ENCODE measurements around the gene UGT1A9. TPM values are rescaled to one million over a fixed set of nuclear protein-coding genes. Genes with fewer than 3 reads are reported as not detected.

UGT1A9 gene
- total RNA-seq, 8 experiments from 2014 or later: 0.19 to 2.3 (median 0.45) TPM; not detected in 4

DNA sequence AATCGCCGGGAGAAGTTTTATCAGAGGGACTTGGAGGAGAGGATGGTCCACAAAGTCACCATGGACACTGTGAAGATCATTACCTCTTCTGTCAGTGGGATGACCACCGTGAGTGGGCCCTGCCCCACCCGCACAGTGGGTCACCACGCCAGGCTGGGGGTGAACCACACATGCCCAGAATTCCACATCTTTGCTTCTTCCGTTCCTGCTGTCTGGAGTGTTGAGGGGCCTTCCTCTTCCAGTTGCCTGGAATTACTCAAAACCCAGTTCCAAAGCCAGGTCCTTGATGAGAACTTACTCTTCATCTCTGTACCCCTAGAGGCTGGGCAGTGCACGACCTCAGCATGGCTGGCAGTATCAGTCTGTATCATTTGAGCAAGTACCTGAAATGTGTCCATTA is 128.5 kb downstream of the UGT1A9 start:
- Histone ChIP-seq H3K4me3 (no peak overlapping the region), H3K27ac (no peak overlapping the region), H3K4me1 (replicated peaks in 1 of 2) (no peaks in the 10 kb centered on the region)
- 20 to 100% (median 69%) methylated on average over 1 to 5 of the region's 7 CpGs; no CpG with 5 or more reads in 4 of the 10 experiments for WGBS, 10 experiments
- in situ Hi-C loops (cut with MboI; ENCODE audit: low pct_unique_long_range_greater_than_20kb in 2 of 9, low sequenced_read_pairs in 9 of 9, unreplicated experiment in 9 of 9): no loop called here
- no peak for ATAC-seq (replicated peaks in 6 of 8)

DNA sequence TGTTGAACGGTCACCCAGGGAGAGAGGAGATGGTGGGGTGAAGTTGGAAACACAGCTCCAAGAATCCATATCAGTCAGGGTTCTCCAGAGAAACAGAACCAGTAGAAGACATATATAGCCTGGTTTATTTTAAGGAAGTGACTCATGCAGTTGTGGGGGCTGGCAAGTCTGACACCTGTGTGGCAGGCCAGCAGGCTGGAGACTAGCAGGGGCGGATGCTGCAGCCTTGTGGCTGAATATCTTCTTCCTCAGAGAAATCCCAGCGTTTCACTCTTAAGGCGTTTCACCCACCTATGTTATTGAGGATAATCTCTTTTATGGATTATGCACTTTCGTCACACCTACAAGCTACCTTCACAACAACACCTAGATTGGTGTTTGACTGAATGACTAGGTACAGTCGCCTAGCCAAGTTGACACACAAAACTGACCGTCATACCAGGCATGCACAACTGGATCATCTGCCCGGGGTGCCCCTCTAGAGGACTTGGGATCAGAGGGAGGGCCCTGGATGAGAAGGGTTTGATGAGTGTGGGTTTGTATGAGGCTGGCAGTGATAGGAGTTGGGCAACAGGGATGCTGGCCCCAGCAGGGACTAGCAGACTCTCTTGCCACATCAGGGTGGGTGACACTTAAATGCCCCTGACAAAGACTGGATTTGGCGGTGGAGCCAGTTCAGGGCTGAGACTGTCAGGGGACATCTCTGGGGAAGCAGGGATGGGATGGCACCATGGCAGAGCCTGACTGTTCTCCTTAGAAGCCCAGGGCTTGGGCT is 129.8 kb downstream of the UGT1A9 start:
- no peak overlapping the region for H3K27ac ChIP-seq
- in situ Hi-C loops (cut with MboI; ENCODE audit: low pct_unique_long_range_greater_than_20kb in 2 of 9, low sequenced_read_pairs in 9 of 9, unreplicated experiment in 9 of 9): no loop called here
- no peaks in the 10 kb centered on the region for H3K4me1 ChIP-seq (replicated peaks in 1 of 2)
- no peak for ATAC-seq (replicated peaks in 6 of 8)
- WGBS, 10 experiments: 18 to 100% (median 67%) methylated on average over 1 to 5 of the region's 9 CpGs; no CpG with 5 or more reads in 1 of the 10 experiments
- H3K4me3 ChIP-seq: no peak overlapping the region

DNA sequence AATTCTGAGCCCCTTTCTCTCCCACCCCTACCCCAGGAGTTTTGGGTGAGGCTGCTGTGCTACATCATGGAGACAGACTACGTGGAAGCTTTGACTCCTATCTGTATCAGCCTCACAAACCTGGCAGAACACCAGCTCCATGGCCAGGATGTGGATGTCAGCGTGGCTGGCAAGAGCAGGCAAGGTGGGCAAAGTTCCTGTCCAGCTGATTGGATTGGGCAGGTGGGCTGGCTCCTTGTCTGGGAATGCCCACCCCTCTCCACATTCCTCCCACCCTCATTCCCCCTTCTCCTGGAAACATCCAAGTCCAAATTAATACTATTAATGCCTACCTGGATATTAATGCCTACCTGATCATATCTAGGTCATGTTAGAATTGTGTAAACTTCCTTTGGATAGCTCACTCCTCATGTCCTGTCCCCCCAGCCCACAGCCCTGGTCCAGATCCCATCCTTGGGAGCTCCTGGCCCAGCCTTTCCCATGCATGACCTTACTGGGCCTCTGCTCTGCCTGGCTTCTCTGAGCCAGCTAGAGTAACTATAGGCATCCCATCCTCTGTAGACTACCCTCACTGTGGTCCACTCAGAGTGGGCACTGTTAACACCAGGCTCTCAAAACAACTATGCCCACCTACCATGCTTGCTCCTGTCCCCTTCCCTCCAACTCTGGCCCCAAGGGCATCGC is 130.6 kb downstream of the UGT1A9 start:
- H3K4me1 ChIP-seq (replicated peaks in 1 of 2): no peaks in the 10 kb centered on the region
- no peak overlapping the region for H3K27ac ChIP-seq
- H3K4me3 ChIP-seq: no peak overlapping the region
- WGBS, 10 experiments: 24 to 60% (median 50%) methylated on average over 1 to 2 of the region's 3 CpGs; no CpG with 5 or more reads in 6 of the 10 experiments
- no peak for ATAC-seq (replicated peaks in 6 of 8)
- in situ Hi-C loops (cut with MboI; ENCODE audit: low pct_unique_long_range_greater_than_20kb in 2 of 9, low sequenced_read_pairs in 9 of 9, unreplicated experiment in 9 of 9): no loop called here

DNA sequence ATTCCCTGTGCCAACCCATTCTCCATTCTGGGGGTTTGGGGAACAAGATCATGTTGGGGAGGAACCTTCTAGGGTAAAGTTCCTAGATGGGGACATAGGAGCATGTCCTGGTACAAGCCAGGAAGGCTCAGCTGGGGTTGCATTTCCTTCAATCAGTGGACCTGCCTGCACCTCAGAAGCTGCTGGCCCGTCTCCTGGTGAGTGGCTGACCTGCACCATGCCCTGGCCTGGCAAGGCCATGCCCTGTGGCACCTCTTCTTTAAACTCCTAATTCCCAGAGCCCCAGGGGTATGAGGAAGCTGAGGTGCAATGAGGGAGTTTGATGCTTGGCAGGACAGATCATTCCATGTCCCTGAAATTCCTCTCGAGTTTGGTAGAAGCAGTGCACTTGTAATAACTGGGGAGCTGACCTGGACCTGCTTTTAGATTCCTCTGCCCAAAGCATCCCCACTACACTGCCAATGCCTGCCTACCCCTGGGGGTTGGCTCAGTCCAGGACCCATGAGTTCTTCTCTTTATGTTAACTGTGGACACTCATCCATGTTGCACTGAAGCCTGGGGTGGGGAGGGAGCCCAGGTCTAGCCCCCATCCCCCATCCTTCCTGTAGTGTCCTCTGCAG is 131.7 kb downstream of the UGT1A9 start:
- ATAC-seq (replicated peaks in 6 of 8): no peak
- 0 to 83% (median 50%) methylated on average over 1 of the region's 2 CpGs; no CpG with 5 or more reads in 4 of the 10 experiments for whole genome bisulfite sequencing, 10 experiments
- no peaks in the 10 kb centered on the region for H3K4me1 ChIP-seq (replicated peaks in 1 of 2)
- H3K27ac ChIP-seq: no peak overlapping the region
- in situ Hi-C loops (cut with MboI; ENCODE audit: low pct_unique_long_range_greater_than_20kb in 2 of 9, low sequenced_read_pairs in 9 of 9, unreplicated experiment in 9 of 9): no loop called here
- H3K4me3 ChIP-seq: no peak overlapping the region

DNA sequence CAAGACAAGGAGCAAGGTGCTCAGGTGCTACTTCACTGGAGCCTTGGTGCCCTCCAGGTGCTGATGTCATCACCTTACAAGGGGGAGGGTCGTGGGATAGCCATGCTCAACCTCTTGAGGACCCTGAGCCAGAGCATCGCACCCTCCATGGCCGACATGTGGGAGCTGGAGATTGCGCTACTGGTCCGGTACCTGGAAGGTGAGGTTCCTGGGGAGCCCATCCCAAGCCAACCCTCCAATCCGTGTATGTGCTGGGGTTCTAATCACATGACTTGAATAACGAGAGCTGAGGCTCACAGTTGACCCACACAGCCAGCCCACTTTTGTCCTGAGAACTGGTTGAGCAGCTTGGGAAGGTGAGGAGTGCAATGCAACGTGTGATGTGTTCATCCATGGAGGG is 132.3 kb downstream of the UGT1A9 start:
- Histone ChIP-seq H3K4me3 (no peak overlapping the region), H3K4me1 (replicated peaks in 1 of 2) (no peaks in the 10 kb centered on the region), H3K27ac (no peak overlapping the region)
- in situ Hi-C loops (cut with MboI; ENCODE audit: low pct_unique_long_range_greater_than_20kb in 2 of 9, low sequenced_read_pairs in 9 of 9, unreplicated experiment in 9 of 9): no loop called here
- no peak for ATAC-seq (replicated peaks in 6 of 8)
- 0 to 67% (median 23%) methylated on average over 1 to 6 of the region's 8 CpGs; no CpG with 5 or more reads in 6 of the 10 experiments for WGBS, 10 experiments

DNA sequence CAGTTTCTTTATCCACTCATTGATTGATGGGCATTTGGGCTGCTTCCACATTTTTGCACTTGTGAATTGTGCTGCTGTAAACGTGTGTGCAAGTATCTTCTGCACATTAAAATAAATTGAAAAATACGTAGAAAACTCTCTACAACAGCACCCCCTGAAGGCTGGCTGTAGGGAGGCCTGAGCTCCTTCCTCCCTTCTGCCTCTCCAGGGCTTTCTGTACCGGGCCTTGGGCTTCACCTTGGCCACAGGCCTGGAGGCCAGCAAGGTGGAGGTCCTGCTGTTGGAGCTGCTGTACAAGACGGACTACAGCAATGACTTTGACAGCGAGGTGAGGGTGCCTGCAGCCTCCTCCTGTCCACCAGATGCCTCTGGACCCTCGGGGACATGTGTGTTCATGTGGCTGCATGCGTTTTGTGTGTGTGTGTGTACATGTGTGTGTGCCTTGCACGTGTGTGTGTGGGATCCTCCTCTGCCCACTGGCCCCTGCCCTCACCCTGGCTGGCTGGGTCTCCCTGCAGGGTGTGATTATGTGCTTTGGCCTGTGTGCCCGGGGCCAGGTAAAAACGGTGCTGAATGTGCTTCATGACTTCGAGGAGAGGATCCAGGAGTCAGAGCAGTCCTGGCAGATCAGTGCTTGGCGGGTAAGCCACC is 135.6 kb downstream of the UGT1A9 start:
- Histone ChIP-seq H3K4me1 (replicated peaks in 1 of 2) (no peaks in the 10 kb centered on the region), H3K27ac (no peak overlapping the region), H3K4me3 (no peak overlapping the region)
- in situ Hi-C loops (cut with MboI; ENCODE audit: low pct_unique_long_range_greater_than_20kb in 2 of 9, low sequenced_read_pairs in 9 of 9, unreplicated experiment in 9 of 9): no loop called here
- 38 to 83% (median 68%) methylated on average over 2 to 8 of the region's 12 CpGs; no CpG with 5 or more reads in 4 of the 10 experiments for WGBS, 10 experiments
- ATAC-seq (replicated peaks in 6 of 8): no peak

DNA sequence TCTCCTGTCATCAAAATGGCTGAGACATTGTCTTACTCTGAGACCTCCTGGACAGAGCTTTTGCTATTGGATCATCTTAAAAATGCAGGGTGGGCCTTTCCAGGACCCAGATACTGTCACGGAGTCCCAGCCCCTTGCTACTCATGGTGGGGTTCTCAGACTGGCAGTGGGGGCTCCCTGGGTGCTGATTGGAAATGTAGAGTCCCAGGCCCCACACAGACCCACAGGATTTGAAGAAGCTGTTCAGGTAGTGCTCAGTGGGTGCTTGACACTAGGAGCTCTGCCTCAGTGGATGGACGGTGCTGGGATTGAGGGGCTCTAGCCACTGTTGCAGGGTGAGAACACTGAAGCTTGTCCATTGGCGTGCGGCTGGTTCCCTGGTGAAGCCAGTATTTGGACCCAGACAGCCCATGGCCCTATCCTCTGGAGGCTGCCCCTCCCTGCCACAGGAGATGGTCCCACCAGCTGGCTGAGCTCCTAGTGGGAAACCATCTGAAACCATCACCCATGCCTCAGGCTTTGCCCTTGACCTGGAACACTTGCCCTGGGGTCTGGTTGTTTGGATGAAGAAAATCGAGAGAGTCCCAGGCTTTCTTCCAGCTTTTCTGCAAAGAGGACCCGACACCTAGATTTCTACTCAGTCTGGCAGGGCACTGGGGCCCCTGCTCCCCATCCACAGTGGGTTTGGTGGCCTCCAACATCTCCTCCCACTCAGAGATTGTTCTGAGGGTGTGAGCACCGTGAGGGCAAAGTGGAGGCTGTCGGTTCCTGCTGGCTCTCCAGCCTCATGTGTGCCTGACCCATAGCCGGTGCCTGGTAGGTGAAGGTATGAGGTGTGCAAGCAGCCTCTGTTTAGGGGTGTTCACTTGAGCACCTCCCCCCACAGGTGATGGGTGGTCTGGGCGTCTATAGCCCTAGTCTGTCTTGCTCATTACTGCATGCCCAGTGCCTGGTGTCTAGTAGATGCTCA is 136.6 kb downstream of the UGT1A9 start:
- 40 to 80% (median 76%) methylated on average over 1 to 5 of the region's 10 CpGs; no CpG with 5 or more reads in 4 of the 10 experiments for WGBS, 10 experiments
- Histone ChIP-seq H3K4me1 (replicated peaks in 1 of 2) (no peaks in the 10 kb centered on the region), H3K27ac (no peak overlapping the region), H3K4me3 (no peak overlapping the region)
- in situ Hi-C loops (cut with MboI; ENCODE audit: low pct_unique_long_range_greater_than_20kb in 2 of 9, low sequenced_read_pairs in 9 of 9, unreplicated experiment in 9 of 9): no loop called here
- ATAC-seq (replicated peaks in 6 of 8): no peak

DNA sequence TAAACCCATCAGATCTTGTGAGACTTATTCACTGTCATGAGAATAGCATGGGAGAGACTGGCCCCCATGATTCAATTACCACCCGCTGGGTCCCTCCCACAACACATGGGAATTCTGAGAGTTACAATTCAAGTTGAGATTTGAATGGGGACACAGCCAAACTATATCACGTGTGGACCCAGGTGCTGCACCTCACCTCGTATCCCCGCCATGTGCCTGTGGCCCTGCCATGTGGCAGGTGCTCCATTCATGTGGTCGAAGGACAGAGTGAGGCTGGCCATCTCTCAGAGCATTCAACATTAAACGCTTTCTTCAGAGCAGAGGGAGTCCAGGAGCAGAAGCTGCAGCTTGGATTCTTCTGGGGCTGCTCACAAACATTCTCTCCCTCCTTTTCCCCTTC is 138.7 kb downstream of the UGT1A9 start:
- Histone ChIP-seq H3K27ac (no peak overlapping the region), H3K4me1 (replicated peaks in 1 of 2) (no peaks in the 10 kb centered on the region), H3K4me3 (no peak overlapping the region)
- no peak for ATAC-seq (replicated peaks in 6 of 8)
- WGBS, 10 experiments: 48 to 100% (median 78%) methylated on average over 1 to 6 of the region's 6 CpGs; no CpG with 5 or more reads in 5 of the 10 experiments
- in situ Hi-C loops (cut with MboI; ENCODE audit: low pct_unique_long_range_greater_than_20kb in 2 of 9, low sequenced_read_pairs in 9 of 9, unreplicated experiment in 9 of 9): no loop called here

DNA sequence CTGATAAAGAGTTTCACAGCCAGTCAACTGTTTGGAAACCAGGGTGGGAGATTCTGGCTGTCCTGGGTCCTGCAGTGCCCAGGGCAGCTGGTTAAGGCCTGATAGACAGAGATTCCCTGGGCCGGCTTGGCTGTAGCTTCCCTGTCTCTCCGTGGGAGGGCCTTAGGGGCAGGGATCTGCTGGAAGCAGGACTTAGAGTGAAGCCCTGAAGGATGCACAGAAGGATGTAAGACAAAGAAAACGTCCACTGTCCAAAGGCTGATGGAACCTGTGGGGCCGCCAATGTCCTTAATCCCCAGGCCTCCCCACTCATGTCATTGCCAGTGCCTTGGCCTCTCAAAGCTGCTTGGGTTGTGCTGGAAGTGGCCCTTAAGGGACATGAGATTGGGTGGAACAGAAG is 139.4 kb downstream of the UGT1A9 start:
- in situ Hi-C loops (cut with MboI; ENCODE audit: low pct_unique_long_range_greater_than_20kb in 2 of 9, low sequenced_read_pairs in 9 of 9, unreplicated experiment in 9 of 9): no loop called here
- Histone ChIP-seq H3K4me3 (no peak overlapping the region), H3K27ac (no peak overlapping the region), H3K4me1 (replicated peaks in 1 of 2) (no peaks in the 10 kb centered on the region)
- no peak for ATAC-seq (replicated peaks in 6 of 8)
- 36 to 80% (median 53%) methylated on average over 1 to 3 of the region's 4 CpGs; no CpG with 5 or more reads in 3 of the 10 experiments for WGBS, 10 experiments

DNA sequence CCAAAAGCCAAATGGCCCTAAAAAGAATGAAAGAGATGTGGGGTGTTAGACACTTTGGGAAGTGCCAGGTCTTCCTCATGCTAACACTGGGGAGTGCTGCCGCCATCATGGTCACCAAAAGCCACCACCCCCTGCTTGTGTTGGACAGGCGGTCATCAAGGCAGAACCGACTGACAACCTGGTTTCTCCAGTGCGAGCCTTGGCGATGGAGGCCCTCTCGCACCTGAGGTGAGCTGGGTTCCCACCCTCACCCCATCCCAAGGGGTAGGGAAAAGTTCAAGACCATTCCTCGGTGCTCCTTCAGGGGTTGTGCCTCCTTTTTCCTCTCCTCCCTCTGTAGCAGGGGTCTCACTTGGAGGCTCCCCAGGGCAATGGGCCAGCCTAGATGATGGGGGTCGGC is 140.0 kb downstream of the UGT1A9 start:
- in situ Hi-C loops (cut with MboI; ENCODE audit: low pct_unique_long_range_greater_than_20kb in 2 of 9, low sequenced_read_pairs in 9 of 9, unreplicated experiment in 9 of 9): no loop called here
- no peak overlapping the region for H3K27ac ChIP-seq
- ATAC-seq (replicated peaks in 6 of 8): no peak
- WGBS, 10 experiments: 0 to 85% (median 60%) methylated on average over 1 to 8 of the region's 8 CpGs; no CpG with 5 or more reads in 2 of the 10 experiments
- peaks cover 0 to 4% of the 10 kb centered on the region in 2 donors for H3K4me1 ChIP-seq (replicated peaks in 1 of 2)
- no peak overlapping the region for H3K4me3 ChIP-seq

DNA sequence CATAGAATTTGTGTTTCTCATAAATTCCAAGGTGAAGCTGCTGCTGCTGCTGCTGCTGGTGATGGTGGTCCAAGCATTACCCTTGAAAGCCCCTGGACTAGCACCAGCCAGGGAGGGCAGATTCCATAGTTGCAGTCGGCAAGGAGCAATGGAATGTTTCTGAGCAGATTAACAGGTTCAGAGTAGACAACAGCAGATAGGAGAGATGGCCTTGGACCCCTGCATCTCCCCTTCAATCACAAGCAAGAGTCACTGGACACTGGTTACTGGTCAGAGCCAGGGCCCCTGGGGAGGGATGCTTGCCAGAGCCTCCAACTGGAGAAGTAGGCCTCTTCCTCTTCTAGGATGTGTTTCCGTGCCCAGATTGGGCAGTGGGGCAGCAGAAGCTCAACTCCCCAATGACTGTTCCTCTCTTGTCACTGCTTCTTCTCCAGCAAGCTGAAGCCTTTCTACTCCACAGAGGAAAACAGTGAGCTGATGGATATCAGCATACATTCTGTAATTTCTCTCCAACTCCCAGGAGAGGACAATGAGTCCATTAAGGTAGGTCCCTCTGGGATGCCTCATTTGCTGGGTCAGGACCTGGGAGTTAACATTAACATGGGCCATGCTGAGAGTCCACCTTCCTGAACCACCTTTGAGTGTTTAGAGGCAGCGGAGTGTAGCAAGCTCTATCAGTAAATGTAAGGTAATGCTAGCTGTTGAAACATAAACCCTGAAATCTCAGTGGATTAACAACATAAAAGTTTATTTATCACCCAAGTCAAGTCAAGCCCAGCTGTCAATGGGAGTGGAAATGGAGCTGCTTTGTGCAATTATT is 141.7 kb downstream of the UGT1A9 start:
- no peak overlapping the region for H3K27ac ChIP-seq
- WGBS, 10 experiments: 20 to 100% (median 80%) methylated on average over 1 to 3 of the region's 3 CpGs; no CpG with 5 or more reads in 5 of the 10 experiments
- H3K4me3 ChIP-seq: no peak overlapping the region
- H3K4me1 ChIP-seq (replicated peaks in 1 of 2): peaks cover 0 to 6% of the 10 kb centered on the region in 2 donors
- no peak for ATAC-seq (replicated peaks in 6 of 8)
- in situ Hi-C loops (cut with MboI; ENCODE audit: low pct_unique_long_range_greater_than_20kb in 2 of 9, low sequenced_read_pairs in 9 of 9, unreplicated experiment in 9 of 9): no loop called here

All from motor neuron (in vitro differentiated cells).